HG03342 (cell line): Measurements from ENCODE around the gene LRP5.
"Not testable (repeated sequence)": the region's sequence is repeated elsewhere in the genome, so short reads cannot be mapped to it uniquely, and the experiment has no call there.

Source experiments
- ATAC-seq: cut with Tn5 transposase; IDR thresholded peaks from one replicate; pipeline ENCODE4 v1.9.1; 2021; ENCODE audit warnings: mild to moderate bottlenecking, moderate library complexity; ENCODE audit not compliant: unreplicated experiment

Gene LRP5

DNA sequence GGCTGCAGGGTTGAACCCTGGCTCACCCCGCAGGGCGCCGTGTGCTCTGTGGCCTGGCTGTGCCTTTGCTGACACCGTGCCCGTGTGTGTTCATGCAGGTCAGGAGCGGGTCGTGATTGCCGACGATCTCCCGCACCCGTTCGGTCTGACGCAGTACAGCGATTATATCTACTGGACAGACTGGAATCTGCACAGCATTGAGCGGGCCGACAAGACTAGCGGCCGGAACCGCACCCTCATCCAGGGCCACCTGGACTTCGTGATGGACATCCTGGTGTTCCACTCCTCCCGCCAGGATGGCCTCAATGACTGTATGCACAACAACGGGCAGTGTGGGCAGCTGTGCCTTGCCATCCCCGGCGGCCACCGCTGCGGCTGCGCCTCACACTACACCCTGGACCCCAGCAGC is 101.2 kb downstream of the LRP5 start:
- ATAC-seq = no peak

DNA sequence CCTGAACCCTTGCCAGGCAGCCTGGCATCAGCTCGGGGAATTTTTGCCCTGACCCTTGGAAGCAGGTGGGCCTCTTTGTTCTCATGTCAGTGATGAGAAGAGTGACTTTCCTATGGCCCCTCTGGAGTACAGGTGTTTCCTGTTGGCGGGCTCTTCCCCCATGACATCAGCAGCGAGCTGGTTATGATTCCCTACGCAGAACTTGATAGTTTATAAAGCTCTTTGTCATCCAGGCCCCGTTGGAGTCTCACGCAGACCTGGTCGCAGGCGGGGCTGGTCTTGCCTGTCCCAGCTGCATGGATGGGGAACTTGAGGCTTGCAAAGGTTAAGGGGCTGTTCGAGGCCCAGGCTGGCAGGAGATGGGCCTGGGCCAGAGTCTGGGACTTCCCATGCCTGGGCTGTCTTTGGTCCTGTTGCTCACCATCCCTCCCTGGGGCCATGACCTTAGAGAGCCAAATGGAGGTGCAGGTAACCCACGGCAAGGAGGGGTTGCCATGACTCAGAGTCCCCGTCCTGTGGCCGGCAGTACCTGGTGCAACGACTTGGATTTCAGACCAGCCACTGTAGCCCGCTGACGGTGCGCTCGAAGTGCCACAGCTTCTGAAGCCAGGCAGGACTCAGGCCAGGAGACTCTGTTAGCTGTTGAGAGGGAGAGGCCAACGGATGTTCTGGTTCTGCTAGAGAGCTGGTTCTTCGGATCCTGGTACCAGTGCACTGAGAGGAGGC is 102.3 kb downstream of the LRP5 start:
- ATAC-seq = no peak

DNA sequence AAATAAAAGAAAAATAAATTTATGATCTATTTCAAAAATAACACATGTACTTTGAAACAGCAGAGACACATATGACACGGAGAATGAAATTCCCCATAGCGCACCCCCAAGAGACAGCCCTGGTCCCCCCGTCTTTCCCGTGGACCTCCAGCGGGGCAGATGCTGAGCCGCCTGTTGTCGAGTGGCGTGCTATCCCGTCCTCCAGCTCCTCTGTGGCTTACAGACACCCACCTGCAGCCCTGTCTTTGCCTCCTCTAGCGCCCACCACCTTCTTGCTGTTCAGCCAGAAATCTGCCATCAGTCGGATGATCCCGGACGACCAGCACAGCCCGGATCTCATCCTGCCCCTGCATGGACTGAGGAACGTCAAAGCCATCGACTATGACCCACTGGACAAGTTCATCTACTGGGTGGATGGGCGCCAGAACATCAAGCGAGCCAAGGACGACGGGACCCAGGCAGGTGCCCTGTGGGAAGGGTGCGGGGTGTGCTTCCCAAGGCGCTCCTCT is 103.7 kb downstream of the LRP5 start:
- no peak for ATAC-seq

DNA sequence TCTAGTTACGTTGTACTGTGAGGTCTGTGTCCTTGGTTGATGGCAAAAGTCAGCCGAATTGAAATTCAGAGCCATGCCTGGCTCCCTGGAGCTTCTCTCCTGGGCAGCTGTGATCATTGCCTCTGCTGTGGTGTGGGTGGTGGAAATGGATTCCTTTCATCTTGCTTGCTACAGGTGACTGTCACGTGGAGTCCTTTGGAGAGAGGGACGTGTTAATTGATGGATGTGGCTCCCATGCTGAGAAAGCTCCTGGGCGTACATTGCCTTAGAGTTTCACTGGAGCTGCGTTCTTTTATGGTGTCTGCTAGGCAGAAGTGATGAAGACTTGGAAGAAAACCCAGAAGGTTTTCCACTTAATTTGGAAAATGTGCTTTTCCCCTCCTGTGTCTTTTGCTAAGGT is 106.3 kb downstream of the LRP5 start:
- no peak for ATAC-seq

DNA sequence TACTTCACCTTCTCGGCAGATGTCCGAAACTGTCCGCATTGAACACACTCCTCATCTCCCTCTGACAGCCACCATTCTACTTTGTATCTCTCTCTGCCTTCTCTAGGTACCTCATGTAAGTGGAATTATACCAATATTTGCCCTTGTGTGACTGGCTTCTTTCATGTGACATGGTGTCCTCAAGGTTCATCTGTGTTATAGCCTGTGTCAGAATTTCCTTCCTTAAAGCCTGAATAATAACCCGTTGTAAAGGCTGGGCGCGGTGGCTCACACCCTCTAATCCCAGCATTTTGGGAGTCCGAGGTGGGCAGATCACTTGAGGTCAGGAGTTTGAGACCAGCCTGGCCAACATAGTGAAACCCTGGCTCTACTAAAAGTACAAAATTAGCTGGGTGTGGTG is 107.8 kb downstream of the LRP5 start:
- no peak for ATAC-seq

DNA sequence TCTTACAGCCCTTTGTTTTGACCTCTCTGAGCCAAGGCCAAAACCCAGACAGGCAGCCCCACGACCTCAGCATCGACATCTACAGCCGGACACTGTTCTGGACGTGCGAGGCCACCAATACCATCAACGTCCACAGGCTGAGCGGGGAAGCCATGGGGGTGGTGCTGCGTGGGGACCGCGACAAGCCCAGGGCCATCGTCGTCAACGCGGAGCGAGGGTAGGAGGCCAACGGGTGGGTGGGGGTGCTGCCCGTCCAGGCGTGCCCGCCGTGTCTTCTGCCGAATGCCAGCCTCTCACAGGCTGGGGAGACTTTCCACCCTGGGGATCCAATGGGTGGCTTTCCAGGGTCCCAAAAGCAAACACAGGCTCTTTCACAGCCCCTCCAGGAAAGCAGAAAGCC is 111.1 kb downstream of the LRP5 start:
- no peak for ATAC-seq

DNA sequence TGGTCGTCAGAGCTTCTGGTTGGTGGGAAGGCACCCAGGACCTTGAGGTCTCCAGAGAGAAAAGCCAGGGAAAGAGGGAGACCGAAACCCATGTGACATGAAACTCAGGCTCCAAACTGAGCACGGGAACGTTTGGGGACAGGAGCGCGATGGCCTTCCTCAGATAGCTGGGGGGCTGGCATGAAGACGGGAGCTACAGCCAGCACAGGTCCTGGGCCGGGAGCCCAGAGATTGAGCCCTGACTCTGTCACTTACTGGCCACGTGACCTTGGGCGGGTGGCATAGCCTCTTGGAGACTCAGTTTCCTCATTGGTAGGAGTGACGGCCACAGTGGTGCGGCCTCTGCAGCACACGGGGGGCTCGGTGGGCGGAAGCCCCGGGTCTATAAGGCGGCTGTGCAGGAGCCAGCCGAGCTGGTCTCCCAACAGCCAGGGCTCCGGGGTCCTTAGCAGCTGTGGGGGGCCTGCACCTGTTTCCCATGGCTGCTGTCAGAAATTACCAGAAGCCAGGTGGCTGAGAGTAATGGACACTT is 111.8 kb downstream of the LRP5 start:
- no peak for ATAC-seq

DNA sequence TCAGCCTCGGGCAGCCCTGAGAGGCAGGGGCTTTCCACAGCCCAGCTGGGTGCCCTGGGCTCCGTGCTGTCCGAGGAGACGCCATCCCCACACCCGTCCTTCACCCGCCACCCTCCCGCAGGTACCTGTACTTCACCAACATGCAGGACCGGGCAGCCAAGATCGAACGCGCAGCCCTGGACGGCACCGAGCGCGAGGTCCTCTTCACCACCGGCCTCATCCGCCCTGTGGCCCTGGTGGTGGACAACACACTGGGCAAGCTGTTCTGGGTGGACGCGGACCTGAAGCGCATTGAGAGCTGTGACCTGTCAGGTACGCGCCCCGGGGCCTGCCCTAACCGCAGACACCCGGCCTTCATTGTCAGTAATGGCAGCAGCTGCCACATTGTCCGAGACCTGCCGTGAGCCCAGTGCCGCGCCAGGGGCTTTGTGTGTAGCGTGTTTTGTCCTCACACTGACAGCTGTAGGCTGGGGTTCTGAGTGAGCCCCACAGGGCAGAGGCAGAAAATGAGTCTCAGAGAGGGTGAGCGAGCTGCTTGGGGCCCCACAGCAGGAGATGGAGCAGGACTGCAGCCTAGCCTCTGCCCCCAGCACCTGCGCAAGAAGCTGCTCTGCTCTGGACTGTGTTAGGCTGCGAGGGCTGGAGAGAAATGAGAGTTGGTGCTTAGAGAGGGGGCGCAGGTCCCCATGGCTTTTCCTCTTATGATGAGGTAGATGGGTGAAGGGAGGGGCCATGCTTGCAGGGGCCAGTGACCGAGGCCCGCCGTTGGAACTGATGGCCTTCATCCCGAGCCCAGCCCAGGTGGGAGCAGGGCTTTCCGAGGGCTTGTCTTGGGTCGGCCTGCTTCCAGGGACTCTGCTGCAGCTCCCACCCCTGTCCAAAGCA is 112.8 kb downstream of the LRP5 start:
- ATAC-seq = no peak

DNA sequence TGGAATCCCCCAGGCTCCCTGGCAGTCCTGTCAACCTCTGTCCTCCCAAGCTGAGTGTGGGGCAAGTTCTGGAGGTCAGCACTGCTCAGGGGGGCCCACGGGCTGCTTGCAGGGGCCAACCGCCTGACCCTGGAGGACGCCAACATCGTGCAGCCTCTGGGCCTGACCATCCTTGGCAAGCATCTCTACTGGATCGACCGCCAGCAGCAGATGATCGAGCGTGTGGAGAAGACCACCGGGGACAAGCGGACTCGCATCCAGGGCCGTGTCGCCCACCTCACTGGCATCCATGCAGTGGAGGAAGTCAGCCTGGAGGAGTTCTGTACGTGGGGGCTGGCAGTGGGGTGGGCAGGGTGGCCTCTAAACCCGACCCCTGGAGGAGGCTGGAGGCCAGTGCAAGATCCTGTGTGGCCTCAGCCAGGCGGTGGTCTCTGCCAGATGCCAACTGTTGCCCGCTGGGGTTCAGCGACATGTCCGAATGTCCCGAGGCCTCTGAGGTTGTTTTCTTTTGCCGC is 113.5 kb downstream of the LRP5 start:
- ATAC-seq = no peak

DNA sequence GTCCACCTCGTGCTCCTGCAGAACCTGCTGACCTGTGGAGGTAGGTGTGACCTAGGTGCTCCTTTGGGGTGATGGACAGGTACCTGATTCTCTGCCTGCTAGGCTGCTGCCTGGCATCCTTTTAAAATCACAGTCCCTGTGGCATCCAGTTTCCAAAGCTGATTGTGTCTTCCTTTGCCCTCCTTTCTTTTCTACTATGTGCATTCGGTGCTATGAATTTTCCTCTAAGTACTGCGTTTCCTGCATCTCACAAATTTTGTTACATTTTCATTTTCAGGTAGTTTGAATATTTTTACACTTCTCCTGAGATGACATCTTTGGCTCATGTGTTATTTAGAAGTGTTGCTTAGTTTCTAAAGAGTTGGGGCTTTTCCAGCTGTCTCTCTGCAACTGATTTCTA is 117.3 kb downstream of the LRP5 start:
- ATAC-seq = no peak

DNA sequence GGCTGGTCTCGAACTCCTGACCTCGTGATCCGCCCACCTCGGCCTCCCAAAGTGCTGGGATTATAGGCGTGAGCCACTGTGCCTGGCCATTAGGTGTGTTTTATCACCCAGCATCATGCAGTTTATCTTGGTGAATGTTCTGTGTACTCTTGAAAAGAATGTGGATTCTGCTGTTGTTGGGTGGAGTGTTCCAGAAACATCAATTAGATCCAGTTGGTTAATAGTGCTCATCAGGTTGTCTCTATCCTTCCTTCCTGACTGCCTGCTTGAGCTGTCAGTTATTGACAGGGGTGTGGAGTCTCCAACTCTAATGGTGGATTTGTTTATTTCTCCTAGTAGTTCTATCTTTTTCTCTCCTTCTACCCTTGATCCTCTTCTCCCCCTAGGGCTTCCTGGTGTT is 118.0 kb downstream of the LRP5 start:
- no peak for ATAC-seq

DNA sequence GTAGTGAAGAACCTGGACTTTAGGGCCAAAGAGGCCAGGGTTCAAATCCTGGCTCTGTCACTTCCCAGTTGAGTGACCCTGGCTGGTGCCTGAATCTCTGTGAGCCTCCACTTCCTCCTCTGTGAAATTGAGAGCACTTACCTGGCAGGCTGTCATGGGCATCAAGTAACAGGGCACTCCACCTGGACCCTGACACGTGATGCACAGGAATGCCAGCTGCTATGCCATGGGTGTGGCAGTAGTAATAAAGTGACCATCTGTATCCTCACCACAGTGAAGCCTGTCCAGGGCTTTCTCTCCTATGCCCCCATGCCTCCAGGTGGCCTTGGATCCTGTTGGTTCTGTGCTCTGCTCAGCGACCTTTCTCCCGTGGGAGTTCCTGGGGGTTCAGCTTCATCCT is 118.4 kb downstream of the LRP5 start:
- no peak for ATAC-seq

DNA sequence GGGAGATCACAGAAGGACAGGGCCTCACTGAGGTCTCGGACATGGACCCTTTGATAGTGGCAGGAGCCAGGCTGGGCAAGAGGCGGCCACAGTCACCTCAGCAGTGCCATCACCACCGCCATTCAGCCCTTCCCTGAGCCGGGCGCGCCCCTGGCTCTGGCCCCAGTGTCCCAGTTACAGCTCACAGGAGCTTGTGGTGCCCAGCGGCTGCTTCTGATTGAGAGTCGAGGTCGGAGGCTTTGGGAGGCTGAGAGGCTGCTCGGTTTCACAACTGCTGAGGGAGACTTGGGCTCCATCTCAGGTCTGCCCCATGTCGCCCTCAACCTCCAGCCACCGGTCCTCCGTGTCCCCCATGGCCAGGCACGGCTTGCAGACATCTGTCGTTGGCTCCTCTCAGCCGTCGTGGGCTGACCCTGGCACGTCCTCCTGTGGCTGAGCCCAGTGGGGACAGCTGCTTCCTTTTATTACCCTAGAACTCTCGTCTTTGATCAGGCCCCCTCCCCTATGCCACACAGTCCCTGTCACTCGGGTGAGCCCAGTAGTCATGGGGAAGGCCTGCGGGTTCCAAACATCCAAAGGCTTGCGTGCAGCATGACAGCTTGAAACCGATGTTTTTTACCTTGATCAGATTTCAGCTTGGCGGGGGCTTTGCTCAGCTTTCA is 119.7 kb downstream of the LRP5 start:
- ATAC-seq = no peak

DNA sequence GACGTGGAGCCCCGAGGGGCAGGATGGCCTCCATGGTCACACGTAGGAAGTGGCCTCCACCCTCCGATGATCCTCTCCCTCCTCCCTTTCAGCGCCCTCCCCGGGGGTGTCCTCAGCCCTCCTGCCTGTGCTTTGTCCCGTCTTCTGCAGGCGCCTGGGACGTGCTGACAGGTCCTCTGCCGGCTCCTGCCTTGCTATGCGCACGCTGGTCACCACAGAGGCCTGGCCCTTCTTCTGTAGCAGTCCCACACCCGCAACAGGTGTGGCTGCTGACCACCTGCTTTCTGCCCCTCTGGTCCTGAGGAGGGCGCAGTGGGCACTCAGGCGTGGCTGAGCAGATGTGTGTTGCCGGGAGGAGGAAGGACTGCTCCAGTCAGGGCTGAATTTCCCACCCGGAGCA is 120.5 kb downstream of the LRP5 start:
- ATAC-seq = no peak

DNA sequence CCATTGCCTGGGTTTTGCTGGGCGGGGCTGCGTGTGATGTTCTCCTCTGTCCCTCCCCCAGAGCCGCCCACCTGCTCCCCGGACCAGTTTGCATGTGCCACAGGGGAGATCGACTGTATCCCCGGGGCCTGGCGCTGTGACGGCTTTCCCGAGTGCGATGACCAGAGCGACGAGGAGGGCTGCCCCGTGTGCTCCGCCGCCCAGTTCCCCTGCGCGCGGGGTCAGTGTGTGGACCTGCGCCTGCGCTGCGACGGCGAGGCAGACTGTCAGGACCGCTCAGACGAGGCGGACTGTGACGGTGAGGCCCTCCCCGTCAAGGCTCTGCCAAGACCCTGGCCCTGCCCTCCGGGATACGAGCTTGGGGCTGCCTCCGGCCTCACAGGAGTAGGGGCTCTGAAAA is 121.2 kb downstream of the LRP5 start:
- no peak for ATAC-seq

DNA sequence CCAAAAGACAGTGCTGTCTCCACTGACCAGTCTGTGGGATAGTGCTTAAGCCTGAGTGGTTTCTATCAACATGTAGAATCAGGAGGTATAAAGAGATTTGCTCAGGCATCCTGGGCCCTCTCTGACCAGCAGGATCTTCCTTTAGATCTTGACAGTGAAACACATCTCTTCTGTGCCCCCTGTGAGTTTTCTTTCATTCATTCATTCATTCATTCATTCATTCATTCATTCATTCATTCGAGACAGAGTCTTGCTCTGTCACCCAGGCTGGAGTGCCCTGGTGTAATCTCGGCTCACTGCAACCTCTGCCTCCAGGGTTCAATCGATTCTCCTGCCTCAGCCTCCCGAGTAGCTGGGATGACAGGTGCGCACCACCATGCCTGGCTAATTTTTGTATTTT is 121.8 kb downstream of the LRP5 start:
- ATAC-seq = not testable (repeated sequence)

DNA sequence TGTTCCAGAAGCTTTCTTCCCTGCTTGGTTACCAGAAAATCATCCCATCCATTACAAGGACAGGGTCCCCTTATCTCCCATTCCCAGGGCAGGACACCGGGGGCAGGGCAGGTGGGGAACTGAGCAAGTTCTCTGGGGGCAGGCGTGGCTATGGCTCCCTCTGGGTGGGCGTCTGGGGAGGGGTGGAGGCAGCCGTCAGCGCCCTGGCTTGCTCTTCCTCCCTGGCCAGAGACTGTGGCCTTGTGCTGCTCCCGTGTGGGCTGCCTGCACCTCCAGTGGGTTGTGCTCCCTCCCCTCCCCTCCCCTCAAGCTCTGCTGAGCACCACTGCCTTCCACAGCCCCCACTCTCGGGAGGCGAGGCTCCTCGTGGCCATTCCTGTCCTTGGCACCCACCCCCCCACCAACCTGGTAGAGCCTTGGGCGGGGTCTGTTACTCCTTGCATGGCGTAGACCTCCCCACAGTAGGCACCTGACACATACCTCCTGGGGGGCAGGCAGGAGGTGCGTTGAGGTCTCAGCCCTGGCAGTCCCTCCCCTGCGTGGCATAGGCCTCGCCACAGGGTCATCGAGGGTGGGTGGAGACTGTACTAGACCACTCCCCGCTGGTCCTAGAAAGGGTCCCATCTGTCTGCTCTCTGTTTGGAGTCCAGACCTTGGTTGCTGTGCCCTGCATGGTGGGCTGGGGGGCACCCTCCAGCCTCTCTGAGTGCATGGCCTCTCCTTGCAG is 123.9 kb downstream of the LRP5 start:
- ATAC-seq = no peak

DNA sequence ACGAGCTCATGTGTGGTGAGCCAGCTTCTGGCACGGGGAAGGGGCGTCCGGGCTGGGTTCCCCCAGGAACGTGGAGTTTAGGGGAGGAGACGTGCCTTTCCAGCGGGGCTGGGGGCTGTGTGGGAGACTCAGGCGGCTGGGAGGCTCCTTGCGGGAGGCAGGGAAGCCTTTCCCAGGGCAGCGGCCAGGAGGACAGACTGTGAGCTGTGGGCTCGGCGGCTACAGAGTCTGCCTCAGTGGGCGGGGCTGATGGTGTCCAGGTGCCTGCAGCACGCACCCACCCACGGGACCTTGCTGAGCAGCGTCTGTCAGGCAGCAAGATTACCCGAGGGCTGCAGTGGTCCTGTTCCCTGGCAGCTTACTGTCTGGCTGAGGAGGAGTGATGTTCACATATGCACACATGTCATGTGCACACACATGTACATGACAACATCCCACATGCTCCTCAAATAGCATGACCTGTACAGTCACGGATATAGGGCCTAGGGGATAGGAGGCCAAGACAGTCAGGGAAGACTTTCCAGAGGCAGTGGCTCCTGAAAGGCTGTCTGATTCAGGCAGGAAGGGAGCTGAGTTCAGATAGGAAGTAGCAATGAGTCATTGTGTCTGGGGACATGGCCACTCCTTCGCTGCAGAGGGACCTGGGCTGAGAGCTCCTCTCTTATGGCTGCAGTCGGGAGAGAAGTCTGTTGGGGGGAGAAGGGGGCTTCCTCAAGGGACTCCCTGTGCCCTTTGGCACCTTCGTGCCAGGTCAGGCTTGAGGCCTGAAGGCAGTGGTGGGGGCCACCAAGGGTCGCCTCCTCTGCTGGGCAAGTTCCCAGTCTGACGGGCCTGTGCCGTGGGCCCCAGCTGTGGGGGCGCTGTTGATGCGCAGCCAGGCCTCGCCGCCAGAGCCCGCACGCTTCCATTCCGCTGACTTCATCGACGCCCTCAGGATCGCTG is 124.9 kb downstream of the LRP5 start:
- ATAC-seq = no peak

DNA sequence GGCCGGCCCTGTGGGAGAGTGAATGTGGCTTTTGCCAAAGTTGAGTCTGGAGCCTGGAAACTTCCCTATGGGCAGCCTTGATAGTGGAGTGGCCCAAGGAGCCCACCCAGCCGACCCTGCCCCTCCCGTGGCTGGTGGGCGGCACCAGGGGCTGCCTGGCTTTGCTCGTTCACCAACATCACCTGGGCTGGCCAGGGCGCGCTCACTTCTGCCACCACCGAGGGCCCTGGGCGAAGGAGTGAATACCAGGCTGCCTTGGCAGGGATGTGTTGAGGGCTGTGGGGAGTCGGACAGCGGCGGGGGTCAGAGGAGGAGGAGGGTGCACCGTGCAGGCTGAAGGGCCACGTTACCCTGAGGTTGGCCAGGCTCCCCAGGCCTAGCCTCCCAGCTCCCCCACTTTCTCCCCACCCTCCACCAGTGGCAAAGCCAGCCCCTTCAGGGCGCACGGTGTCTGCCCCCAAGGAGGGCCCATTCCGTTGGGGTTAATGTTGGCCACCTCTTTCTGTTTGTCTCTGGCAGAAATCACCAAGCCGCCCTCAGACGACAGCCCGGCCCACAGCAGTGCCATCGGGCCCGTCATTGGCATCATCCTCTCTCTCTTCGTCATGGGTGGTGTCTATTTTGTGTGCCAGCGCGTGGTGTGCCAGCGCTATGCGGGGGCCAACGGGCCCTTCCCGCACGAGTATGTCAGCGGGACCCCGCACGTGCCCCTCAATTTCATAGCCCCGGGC is 125.7 kb downstream of the LRP5 start:
- no peak for ATAC-seq
